Stimulated activated naive CD8-positive, alpha-beta T cell treated with anti-CD3 and anti-CD28 coated beads, Interleukin-15, Interleukin-2, amounts not matched to agents 100 ng/mL and 50 ng/mL, for 24 hours (primary cell): Measurements from ENCODE around the gene NOC2L.

Source experiments
- H3K27ac Mint-ChIP-seq: one replicate; pipeline ENCODE4 v1.8.0; 2021; ENCODE audit warnings: mild to moderate bottlenecking, mixed read lengths
- H3K27me3 Mint-ChIP-seq: one replicate; pipeline ENCODE4 v1.8.0; 2021; ENCODE audit warnings: mixed read lengths
- H3K36me3 Mint-ChIP-seq: one replicate; pipeline ENCODE4 v1.8.0; 2021; ENCODE audit warnings: low read depth, mixed read lengths
- H3K4me1 Mint-ChIP-seq: one replicate; pipeline ENCODE4 v1.8.0; 2021; ENCODE audit warnings: low read depth, mixed read lengths
- H3K4me3 Mint-ChIP-seq: one replicate; pipeline ENCODE4 v1.8.0; 2021; ENCODE audit warnings: mild to moderate bottlenecking, mixed read lengths
- H3K9me3 Mint-ChIP-seq: one replicate; pipeline ENCODE4 v1.8.0; 2021; ENCODE audit warnings: mixed read lengths

NOC2L gene

GRCh38 chr1:938711-939489, 20.2 kb downstream of the NOC2L start:
- Mint-ChIP-seq H3K27me3 (peaks cover 26% of the 10 kb centered on the region), H3K4me1 (peaks cover 13% of the 10 kb centered on the region), H3K27ac (no peak overlapping the region), H3K36me3 (no peaks in the 10 kb centered on the region), H3K9me3 (no peaks in the 10 kb centered on the region), H3K4me3 (no peak overlapping the region)

- peaks cover 26% of the 10 kb centered on the region for H3K27me3 Mint-ChIP-seq
- no peaks in the 10 kb centered on the region for H3K9me3 Mint-ChIP-seq
- H3K36me3 Mint-ChIP-seq, result no peaks in the 10 kb centered on the region
- H3K4me1 Mint-ChIP-seq, result peaks cover 13% of the 10 kb centered on the region
- no peak overlapping the region for H3K4me3 Mint-ChIP-seq
- no peak overlapping the region for H3K27ac Mint-ChIP-seq
Observed at GRCh38 chr1:938088-938683, 20.9 kb downstream of the NOC2L start.

DNA sequence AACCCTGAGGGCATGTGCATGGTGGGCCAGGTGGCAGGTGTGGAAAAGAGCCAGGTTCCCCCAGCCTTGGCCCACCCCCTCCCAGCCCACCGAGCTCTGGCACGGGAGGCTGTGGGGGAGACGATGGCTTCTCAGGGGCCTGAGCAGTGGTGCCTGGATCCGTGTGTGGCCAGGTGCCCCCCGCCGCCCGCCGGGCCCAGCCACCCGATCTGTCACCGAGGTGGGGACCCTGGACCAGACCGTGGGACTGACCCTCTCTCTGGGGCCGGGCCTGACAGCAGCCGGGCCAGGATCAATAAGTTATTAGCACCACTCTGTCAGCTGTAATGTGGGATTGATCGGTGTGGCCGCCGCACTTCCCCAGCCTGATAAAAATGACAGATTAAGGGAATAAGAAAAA, 21.5 kb downstream of the NOC2L start:
- Mint-ChIP-seq H3K27me3 (peaks cover 26% of the 10 kb centered on the region), H3K27ac (no peak overlapping the region), H3K4me3 (no peak overlapping the region), H3K36me3 (no peaks in the 10 kb centered on the region), H3K9me3 (no peaks in the 10 kb centered on the region), H3K4me1 (peaks cover 13% of the 10 kb centered on the region)

GRCh38 chr1:936348-937264, 22.4 kb downstream of the NOC2L start:
- no peaks in the 10 kb centered on the region for H3K9me3 Mint-ChIP-seq
- peaks cover 13% of the 10 kb centered on the region for H3K4me1 Mint-ChIP-seq
- peaks cover 26% of the 10 kb centered on the region for H3K27me3 Mint-ChIP-seq

GRCh38 chr1:935751-936231, 23.3 kb downstream of the NOC2L start:
- Mint-ChIP-seq H3K36me3 (no peaks in the 10 kb centered on the region), H3K9me3 (no peaks in the 10 kb centered on the region), H3K4me1 (peaks cover 8% of the 10 kb centered on the region), H3K27me3 (peaks cover 24% of the 10 kb centered on the region), H3K27ac (no peak overlapping the region), H3K4me3 (no peak overlapping the region)

More at GRCh38 chr1:936348-937264, 22.4 kb downstream of the NOC2L start:
- H3K4me3 Mint-ChIP-seq, result no peak overlapping the region
- H3K27ac Mint-ChIP-seq, result no peak overlapping the region
- H3K36me3 Mint-ChIP-seq, result no peaks in the 10 kb centered on the region

GRCh38 chr1:934991-935750, 23.9 kb downstream of the NOC2L start:
- Mint-ChIP-seq H3K36me3 (no peaks in the 10 kb centered on the region), H3K4me1 (peaks cover 6% of the 10 kb centered on the region), H3K27ac (no peak overlapping the region), H3K9me3 (no peaks in the 10 kb centered on the region), H3K4me3 (no peak overlapping the region), H3K27me3 (peaks cover 23% of the 10 kb centered on the region)

GRCh38 chr1:933603-933940, 25.5 kb downstream of the NOC2L start:
- Mint-ChIP-seq H3K9me3 (no peaks in the 10 kb centered on the region), H3K4me3 (no peak overlapping the region), H3K27ac (no peak overlapping the region), H3K27me3 (peaks cover 20% of the 10 kb centered on the region), H3K36me3 (no peaks in the 10 kb centered on the region), H3K4me1 (peaks cover 6% of the 10 kb centered on the region)

DNA sequence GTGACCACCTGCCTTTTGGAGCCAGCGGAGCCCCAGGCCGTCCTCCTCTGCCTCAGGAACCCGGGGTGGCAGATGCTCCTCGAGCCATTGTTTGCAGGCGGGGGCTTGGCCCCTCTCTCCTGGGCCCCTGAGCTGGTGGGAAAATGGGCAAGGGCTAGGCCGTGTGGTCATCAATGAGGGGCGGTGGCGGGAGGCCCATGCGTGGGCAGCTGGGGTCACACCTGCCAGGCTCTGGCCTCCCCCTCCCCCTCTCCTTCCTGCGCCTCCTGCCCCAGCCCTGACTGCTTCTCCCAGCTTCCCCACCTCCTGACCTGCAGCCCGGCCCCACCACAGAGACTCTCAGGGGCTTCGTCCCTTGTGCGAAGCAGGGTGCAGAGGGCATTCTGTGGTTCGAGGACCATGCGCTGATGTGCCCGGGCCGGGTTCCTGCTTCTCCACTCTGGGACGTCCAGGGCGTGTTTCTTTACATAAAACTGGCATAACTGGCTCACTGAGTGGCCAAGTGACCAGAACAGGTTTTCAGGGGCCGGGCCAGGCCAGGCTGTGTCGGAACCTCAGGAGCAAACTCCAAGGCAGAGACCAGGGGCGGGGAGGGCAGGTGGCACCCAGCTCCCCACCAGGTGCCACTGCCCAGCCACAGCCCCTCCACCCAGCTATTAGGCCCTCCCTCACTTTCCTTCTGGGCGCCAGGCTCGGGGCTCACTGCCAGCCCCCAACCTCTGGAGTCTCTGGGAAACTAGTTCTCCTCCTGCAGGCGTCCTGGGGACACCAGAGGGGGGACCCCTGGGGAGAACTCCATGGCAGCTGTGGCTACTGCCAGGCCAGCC, 26.1 kb downstream of the NOC2L start:
- Mint-ChIP-seq H3K27me3 (peaks cover 19% of the 10 kb centered on the region), H3K27ac (no peak overlapping the region), H3K36me3 (no peaks in the 10 kb centered on the region), H3K4me3 (no peak overlapping the region), H3K9me3 (no peaks in the 10 kb centered on the region), H3K4me1 (peaks cover 6% of the 10 kb centered on the region)

GRCh38 chr1:932173-932510, 26.9 kb downstream of the NOC2L start:
- no peaks in the 10 kb centered on the region for H3K9me3 Mint-ChIP-seq
- peaks cover 6% of the 10 kb centered on the region for H3K4me1 Mint-ChIP-seq
- H3K27ac Mint-ChIP-seq, result no peak overlapping the region
- H3K27me3 Mint-ChIP-seq, result peaks cover 23% of the 10 kb centered on the region
- H3K4me3 Mint-ChIP-seq, result no peak overlapping the region
- H3K36me3 Mint-ChIP-seq, result no peaks in the 10 kb centered on the region

GRCh38 chr1:931380-932172, 27.5 kb downstream of the NOC2L start:
- Mint-ChIP-seq H3K27ac (peak overlapping the region; percentile 55), H3K4me3 (no peak overlapping the region), H3K9me3 (no peaks in the 10 kb centered on the region), H3K36me3 (no peaks in the 10 kb centered on the region), H3K4me1 (peaks cover 6% of the 10 kb centered on the region), H3K27me3 (peaks cover 26% of the 10 kb centered on the region)

- H3K36me3 Mint-ChIP-seq, result no peaks in the 10 kb centered on the region
- no peaks in the 10 kb centered on the region for H3K9me3 Mint-ChIP-seq
- peaks cover 33% of the 10 kb centered on the region for H3K27me3 Mint-ChIP-seq
Observed at GRCh38 chr1:930633-931138, 28.4 kb downstream of the NOC2L start.

GRCh38 chr1:929712-930632, 29.1 kb downstream of the NOC2L start:
- no peaks in the 10 kb centered on the region for H3K9me3 Mint-ChIP-seq
- no peak overlapping the region for H3K27ac Mint-ChIP-seq

More at GRCh38 chr1:930633-931138, 28.4 kb downstream of the NOC2L start:
- Mint-ChIP-seq H3K27ac (no peak overlapping the region), H3K4me1 (peaks cover 6% of the 10 kb centered on the region), H3K4me3 (no peak overlapping the region)

More at GRCh38 chr1:929712-930632, 29.1 kb downstream of the NOC2L start:
- H3K4me1 Mint-ChIP-seq, result peaks cover 4% of the 10 kb centered on the region
- H3K27me3 Mint-ChIP-seq, result peaks cover 29% of the 10 kb centered on the region
- H3K36me3 Mint-ChIP-seq, result no peaks in the 10 kb centered on the region
- H3K4me3 Mint-ChIP-seq, result no peak overlapping the region
